Tibial artery (tissue), 4 donors: ENCODE results near the gene OPCML.

Experiments
- DNase-seq, 2 donors: peaks; one replicate each; pipeline ENCODE4 v3.0.0-alpha.2; 2019
- H3K27ac ChIP-seq, 2 donors: fragments of 200-600 bp; sonication (generic) in 1 of 2; 1 replicate in 1 of 2; 2 replicates in 1 of 2; pipeline ENCODE4 v1.5.1; 2018 to 2019; ENCODE audit warnings: mild to moderate bottlenecking in 1 of 2
- H3K27me3 ChIP-seq, 2 donors: fragments of 200-600 bp; sonication (generic) in 1 of 2; one replicate each; pipeline versions ENCODE4 v1.5.1 to v1.6.0; 2016 to 2019
- H3K36me3 ChIP-seq, 3 donors: fragments of 200-600 bp; sonication (generic) in 2 of 3; one replicate each; pipeline ENCODE4 v1.5.1; 2016 to 2019; ENCODE audit warnings: mild to moderate bottlenecking in 2 of 3
- H3K4me1 ChIP-seq, 4 donors: fragments of 200-600 bp; sonication (generic) in 2 of 4; 1 replicate in 3 of 4; 2 replicates in 1 of 4; pipeline ENCODE4 v1.5.1; 2016 to 2019
- H3K4me3 ChIP-seq, 2 donors: fragments of 200-600 bp; sonication (generic) in 1 of 2; 1 replicate in 1 of 2; 2 replicates in 1 of 2; pipeline ENCODE4 v1.5.1; 2018 to 2019; ENCODE audit warnings: mild to moderate bottlenecking in 2 of 2
- H3K9me3 ChIP-seq, 3 donors: fragments of 200-600 bp; sonication (generic) in 1 of 3; one replicate each; pipeline ENCODE4 v1.5.1; 2016 to 2019
- CTCF ChIP-seq, 2 experiments: fragments of 200-600 bp in 1 of 2; fragments of 450-650 bp in 1 of 2; IDR thresholded peaks; one replicate each; pipeline ENCODE4 v1.5.1; 2017 to 2019; ENCODE audit warnings: antibody characterized with exemption in 2 of 2, mild to moderate bottlenecking in 1 of 2, moderate library complexity in 1 of 2
- intact Hi-C: fragments of 100-400 bp; cut with DNase I; formaldehyde crosslinking; loops from one replicate; pipeline ENCODE4 v1.15.0; 2023; ENCODE audit warnings: low total_unique reads

Gene OPCML

GRCh38 chr11:133219543-133219942 lies 312.8 kb downstream of the OPCML start:
- no peak for DNase-seq
- H3K9me3 ChIP-seq: no peaks in the 10 kb centered on the region
- H3K27me3 ChIP-seq: peaks cover 0 to 8% of the 10 kb centered on the region in 2 donors
- H3K36me3 ChIP-seq: no peaks in the 10 kb centered on the region
- no peak overlapping the region for H3K4me3 ChIP-seq
- TF ChIP-seq CTCF (IDR thresholded peaks at IDR 0.05): no peak
- intact Hi-C loops: no loop called here
- no peaks in the 10 kb centered on the region for H3K4me1 ChIP-seq
- no peak overlapping the region for H3K27ac ChIP-seq

GRCh38 chr11:133216813-133217212 lies 315.5 kb downstream of the OPCML start:
- H3K27me3 ChIP-seq: peaks cover 0 to 8% of the 10 kb centered on the region in 2 donors
- intact Hi-C loops: no loop called here
- no peak overlapping the region for H3K4me3 ChIP-seq
- TF ChIP-seq CTCF (IDR thresholded peaks at IDR 0.05): no peak
- no peak overlapping the region for H3K27ac ChIP-seq
- H3K9me3 ChIP-seq: no peaks in the 10 kb centered on the region
- no peaks in the 10 kb centered on the region for H3K4me1 ChIP-seq
- no peak for DNase-seq
- no peaks in the 10 kb centered on the region for H3K36me3 ChIP-seq

GRCh38 chr11:133215596-133216230 lies 316.6 kb downstream of the OPCML start:
- no peaks in the 10 kb centered on the region for H3K36me3 ChIP-seq
- no peaks in the 10 kb centered on the region for H3K4me1 ChIP-seq
- H3K9me3 ChIP-seq: no peaks in the 10 kb centered on the region
- DNase-seq: no peak
- peaks cover 0 to 8% of the 10 kb centered on the region in 2 donors for H3K27me3 ChIP-seq
- intact Hi-C loops: no loop called here
- no peak overlapping the region for H3K4me3 ChIP-seq
- TF ChIP-seq CTCF (IDR thresholded peaks at IDR 0.05): no peak
- H3K27ac ChIP-seq: no peak overlapping the region

- DNase-seq: no peak
- H3K36me3 ChIP-seq: no peaks in the 10 kb centered on the region
- H3K4me1 ChIP-seq: no peaks in the 10 kb centered on the region
- H3K9me3 ChIP-seq: no peaks in the 10 kb centered on the region
- no peak overlapping the region for H3K4me3 ChIP-seq
- no peak for TF ChIP-seq CTCF (IDR thresholded peaks at IDR 0.05)
- no peak overlapping the region for H3K27ac ChIP-seq
- peaks cover 0 to 8% of the 10 kb centered on the region in 2 donors for H3K27me3 ChIP-seq
- intact Hi-C loops: no loop called here
Measured at GRCh38 chr11:133214646-133215045, 317.7 kb downstream of the OPCML start.

- no peak for TF ChIP-seq CTCF (IDR thresholded peaks at IDR 0.05)
- no peaks in the 10 kb centered on the region for H3K9me3 ChIP-seq
Measured at GRCh38 chr11:133212201-133212600, 320.1 kb downstream of the OPCML start.

DNA sequence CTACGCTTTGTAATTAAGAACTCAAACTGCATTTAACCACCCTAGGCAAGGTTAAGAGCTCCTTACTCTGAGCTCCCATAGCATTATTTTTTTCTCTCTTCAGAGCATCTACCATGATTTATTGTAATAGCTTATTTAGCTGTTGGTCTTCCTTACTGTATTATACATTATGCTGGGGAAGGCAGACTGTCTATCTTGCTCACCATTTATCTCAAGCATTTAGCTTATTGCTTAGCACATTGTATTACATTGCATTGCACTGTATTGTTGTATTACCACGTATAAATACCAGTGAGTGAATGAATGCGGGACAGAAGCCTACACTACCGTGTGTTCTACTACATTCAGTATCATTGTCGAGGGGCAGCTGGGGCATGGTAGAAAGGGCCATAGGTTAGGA lies 324.3 kb downstream of the OPCML start:
- H3K9me3 ChIP-seq: no peaks in the 10 kb centered on the region
- H3K4me1 ChIP-seq: no peaks in the 10 kb centered on the region
- no peaks in the 10 kb centered on the region for H3K27me3 ChIP-seq
- H3K27ac ChIP-seq: no peak overlapping the region
- H3K4me3 ChIP-seq: no peak overlapping the region
- H3K36me3 ChIP-seq: no peaks in the 10 kb centered on the region
- DNase-seq: no peak
- no peak for TF ChIP-seq CTCF (IDR thresholded peaks at IDR 0.05)
- intact Hi-C loops: no loop called here

More at GRCh38 chr11:133212201-133212600, 320.1 kb downstream of the OPCML start:
- no peak for DNase-seq
- no peaks in the 10 kb centered on the region for H3K4me1 ChIP-seq
- H3K4me3 ChIP-seq: no peak overlapping the region
- peaks cover 0 to 4% of the 10 kb centered on the region in 2 donors for H3K27me3 ChIP-seq
- intact Hi-C loops: no loop called here
- H3K27ac ChIP-seq: no peak overlapping the region
- H3K36me3 ChIP-seq: no peaks in the 10 kb centered on the region
